Neural progenitor cell (in vitro differentiated cells): Measurements from ENCODE around the gene KCTD12.

Experiments used
- CTCF ChIP-seq: fragments of 200-600 bp; sonication (generic); IDR thresholded peaks from 2 replicates; pipeline ENCODE4 v1.5.1; 2017; ENCODE audit warnings: antibody characterized with exemption, mild to moderate bottlenecking
- EZH2 ChIP-seq: fragments of 200-600 bp; sonication (generic); IDR thresholded peaks from 2 replicates; pipeline ENCODE4 v1.6.1; 2017; ENCODE audit warnings: antibody characterized with exemption, mild to moderate bottlenecking, moderate library complexity

GRCh38 chr13:76894401-76895110, 8.4 kb upstream of the KCTD12 start:
- no peak for TF ChIP-seq CTCF
- no peak for TF ChIP-seq EZH2
